Activated CD4-positive, CD25-positive, alpha-beta regulatory T cell treated with anti-CD3 and anti-CD28 coated beads, Interleukin-2, amount 50 U/mL, for 16 hours (primary cell): ENCODE data around the gene CTXN2.

Source experiments
- DNase-seq: peaks from one replicate; pipeline ENCODE4 v3.0.0-alpha.2; 2020; ENCODE audit warnings: low read depth, low spot score

CTXN2 gene

DNA sequence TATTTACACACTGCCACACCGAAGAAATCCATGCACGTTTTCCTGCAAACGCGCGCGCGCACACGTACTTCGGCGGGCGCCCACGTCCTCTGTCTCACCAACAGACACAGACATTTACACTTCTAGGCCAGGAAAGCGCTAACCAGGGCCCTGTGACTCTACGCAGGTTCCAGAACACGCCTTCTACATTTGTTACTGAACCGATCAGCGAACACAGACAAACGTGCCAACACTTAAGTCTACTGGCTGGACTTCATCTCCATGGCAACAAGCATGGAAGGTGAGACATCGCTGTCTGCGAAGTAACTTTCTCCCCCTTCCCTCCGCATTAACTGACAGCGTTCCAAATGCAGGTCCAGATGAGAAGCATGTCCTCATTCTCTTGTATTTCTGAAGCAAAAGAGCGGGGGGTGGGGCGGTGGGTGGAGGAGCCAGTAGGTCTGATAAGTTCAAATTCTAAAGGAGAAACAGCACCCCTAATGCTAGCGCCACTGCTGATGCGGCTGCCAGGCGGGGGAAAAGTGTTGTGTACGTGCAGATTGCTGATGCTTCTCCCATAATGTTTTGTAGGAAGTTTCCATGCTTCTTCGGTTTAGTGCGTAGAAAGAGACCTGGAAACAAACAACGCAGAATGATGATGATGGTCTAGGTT, at the start of gene CTXN2:
TSS of gene CTXN2 (plus strand) at position 92 of the 652 bp plus-strand sequence. CDS start 9,636 bp downstream, outside the sequence.
- DNase-seq: no peak

DNA sequence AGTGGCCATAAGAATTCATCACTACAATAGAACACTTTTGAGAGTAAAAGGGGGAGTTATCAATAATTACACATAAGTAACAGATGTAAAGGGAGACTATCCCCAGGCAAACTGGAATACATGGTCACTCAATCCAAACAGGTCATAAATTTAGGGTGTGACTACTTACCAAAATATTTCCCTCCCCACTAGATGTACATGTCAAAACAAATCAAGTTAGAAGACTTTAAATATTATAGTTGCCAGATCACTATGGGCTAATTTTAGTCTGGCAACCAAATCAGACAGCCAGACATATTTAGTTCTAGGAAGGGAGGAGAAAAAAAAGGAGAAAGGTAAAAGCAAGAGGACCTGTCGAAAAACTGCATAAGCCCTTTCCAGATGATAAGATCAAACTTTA, 47.6 kb upstream of the CTXN2 start:
- DNase-seq: no peak

DNA sequence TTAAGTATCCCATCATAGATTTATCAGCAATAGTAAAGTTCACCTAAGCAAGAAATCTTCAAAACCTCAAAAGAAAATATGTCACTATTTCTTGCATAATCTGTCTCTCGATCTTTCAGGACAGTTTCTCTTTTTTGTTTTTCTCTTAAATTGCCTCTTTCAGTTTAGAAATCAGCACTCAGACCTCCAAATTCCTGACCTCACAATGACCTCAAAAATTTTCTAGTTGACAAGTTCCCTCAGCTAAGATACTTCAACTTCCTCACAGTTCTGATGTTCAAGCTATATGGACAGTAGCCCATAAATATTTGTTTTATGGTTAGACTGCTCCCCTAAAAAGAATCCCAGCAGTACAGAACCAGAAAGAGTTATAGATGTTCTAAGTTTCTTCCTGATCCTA, 46.6 kb upstream of the CTXN2 start:
- DNase-seq: no peak

DNA sequence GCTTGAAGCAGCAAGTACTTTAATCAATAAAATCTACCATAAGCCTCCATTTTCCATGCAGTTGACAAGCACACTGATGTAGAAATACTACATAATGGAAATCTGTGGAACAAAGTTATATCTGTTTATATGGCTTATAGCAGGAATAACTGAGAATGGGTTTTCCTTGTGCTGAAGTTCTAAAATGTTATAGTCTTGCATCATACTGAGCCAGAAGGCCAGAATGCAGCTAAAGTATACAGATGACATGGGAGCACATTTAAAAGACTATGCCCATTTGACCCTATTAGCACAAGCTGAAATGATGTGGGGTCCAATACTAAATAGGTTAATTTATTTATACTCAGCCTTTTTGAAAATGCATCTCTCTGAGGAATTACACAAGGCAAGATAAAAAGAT, 45.5 kb upstream of the CTXN2 start:
- no peak for DNase-seq

DNA sequence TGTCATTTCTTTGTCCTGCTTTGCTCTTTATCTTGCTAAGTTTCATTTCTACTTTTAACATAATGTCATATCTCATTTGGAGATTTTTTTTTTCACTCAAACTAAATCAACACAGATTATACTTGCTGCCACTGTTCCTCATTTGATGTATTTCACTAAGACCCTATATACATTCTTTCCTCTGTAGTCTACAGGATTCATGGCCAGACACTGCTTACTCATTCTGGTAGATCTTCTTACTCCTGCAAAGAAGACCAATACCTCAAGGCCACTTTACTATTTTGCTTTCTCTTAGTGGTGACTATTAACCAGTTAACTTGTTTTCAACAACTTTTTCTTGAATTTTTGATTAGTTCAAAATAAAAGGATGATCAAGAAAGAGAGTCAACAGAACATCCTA, 44.1 kb upstream of the CTXN2 start:
- DNase-seq: no peak

DNA sequence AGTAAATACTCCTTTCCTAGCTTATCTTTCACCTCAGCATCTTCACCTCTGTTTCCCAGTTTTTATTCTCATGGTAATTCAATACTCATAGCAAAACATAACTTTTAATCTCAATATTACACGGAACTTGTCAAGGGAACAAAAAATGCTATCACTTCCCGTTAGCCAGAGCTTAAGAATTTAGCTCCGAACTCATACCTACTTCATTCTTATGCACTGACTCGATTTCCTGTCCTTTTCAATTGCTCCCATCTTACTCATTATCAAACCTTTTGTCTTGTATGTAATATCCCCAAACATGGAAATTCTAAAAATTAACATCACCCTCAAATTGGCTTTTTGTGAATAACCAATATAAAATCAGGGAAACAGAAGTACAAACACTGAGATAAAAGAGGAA, 41.6 kb upstream of the CTXN2 start:
- DNase-seq: no peak

DNA sequence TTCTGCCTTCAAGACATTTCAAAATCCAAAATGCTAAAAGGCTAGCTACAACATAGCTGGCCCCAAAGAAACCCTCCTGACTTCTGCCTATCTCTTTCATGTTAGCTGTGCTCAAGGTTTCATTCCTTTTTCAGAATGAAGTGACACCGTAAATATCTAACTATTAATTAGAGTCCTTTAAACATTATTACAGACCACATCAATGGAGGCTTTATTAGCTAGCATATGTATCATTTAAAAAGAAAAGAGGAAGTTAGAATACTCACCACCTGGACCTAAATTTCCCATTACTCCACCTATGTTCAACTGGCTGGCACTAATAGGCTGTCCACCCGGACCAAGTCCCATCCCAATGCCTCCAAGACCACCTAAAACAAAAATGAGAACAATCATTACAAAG, 37.9 kb upstream of the CTXN2 start:
- DNase-seq: no peak

DNA sequence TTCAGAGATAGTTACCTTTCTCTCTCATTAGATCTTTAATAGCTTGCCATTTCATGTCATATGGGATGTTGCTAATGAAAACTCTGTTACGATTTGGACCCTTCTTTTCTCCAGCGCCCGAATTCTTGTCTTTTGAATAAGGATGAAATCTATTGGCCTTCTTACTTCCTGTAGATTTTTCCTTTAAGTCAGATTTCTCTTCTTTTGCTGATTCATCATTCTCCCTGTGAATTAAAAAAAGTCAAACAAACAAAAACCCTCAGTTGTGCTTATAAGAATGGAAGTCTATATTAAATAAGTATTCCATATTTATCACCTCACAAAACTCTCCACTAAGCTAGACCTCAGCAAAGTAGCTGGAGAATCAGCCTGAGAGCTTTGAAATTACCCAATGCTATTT, 22.8 kb upstream of the CTXN2 start:
- no peak for DNase-seq

DNA sequence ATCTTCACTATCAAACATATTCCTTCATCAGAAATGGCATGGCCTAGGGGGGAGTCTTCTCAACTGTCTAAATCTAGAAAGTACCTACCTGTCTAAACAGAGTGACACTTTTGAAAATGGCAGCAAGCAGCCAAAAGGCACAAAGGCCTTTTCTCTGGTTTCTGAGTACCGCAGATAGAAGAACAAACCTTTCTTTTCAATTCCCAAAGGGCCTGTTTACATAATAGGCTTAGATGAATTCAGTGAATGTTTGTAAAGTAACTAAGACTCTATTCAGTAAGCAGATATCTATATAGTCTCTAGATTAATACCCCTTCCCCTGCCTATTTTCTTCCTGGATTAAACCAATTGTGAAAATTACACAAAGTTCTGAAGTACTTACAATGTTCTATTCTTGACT, 20.5 kb upstream of the CTXN2 start:
- no peak for DNase-seq

DNA sequence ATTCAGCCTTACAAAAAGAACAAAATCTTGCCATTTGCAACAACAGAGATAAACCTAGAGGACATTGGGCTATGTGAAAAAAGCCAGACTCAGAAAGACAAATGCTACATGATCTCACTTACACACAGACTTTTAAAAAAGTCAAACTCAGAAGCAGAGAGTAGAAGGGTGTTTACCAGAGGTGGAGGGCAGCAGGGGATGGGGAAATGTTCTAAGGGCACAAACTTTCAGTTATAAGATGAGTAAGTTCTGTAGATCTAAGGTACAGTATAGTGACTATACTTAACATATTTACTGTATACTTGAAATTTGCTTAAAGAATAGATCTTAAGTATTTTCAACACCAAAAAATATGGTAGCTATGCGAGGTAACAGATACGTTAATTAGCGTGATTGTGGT, 16.3 kb upstream of the CTXN2 start:
- no peak for DNase-seq

DNA sequence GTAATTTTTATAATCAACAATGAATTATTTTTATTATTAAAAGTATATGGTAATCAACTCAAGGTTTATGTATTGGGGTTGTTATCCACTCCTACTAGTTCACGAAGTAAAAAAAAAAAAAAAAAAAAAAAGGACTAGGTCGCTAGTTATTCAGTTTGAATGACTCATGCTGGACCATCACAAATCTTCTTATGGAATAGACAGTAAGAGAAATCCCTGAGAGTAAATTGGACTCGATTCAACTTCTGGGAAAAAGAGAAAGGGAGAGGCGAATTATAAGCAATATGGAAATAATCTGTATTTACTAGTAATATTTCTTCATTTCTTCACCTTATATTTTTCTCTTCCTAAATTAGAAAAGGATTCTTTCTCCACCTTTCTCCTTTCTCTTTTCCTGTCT, 15.4 kb upstream of the CTXN2 start:
- DNase-seq: no peak

DNA sequence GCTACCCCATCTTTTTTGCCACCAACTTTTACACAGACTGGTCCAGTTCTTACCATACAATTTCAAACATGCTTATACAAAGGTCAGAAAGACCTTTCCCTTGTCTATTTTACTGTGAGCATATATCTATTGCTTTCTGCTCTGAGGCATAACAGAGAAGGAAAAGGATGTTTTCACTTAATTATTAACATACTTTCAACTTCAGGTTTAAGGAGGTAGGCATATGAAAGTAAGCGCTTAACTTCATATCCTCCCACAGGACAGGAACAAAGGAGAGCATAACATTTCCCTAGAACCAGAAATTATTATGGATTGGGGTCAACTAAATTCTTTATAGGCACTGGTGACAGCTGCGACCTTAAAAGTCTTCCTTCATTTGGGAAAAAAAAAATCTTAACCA, 14.5 kb upstream of the CTXN2 start:
- DNase-seq: no peak

DNA sequence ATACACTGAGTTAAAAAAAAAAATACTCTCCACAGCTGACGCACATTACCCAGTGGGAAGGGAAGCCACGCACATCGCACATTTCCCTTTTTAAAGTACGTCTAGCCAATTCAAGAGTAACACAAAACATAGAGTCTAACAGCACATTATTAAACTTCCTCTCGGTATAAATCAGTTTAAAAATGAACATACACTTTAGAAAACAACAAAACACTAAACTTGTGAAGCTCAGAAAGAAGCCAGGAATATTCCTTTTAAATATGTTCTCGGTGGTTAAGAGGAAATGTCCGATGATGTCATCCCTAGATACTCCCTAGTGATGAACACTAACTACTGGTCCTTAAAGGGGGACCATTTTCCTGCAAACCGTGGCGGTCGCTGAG, 14.1 kb upstream of the CTXN2 start:
- no peak for DNase-seq

DNA sequence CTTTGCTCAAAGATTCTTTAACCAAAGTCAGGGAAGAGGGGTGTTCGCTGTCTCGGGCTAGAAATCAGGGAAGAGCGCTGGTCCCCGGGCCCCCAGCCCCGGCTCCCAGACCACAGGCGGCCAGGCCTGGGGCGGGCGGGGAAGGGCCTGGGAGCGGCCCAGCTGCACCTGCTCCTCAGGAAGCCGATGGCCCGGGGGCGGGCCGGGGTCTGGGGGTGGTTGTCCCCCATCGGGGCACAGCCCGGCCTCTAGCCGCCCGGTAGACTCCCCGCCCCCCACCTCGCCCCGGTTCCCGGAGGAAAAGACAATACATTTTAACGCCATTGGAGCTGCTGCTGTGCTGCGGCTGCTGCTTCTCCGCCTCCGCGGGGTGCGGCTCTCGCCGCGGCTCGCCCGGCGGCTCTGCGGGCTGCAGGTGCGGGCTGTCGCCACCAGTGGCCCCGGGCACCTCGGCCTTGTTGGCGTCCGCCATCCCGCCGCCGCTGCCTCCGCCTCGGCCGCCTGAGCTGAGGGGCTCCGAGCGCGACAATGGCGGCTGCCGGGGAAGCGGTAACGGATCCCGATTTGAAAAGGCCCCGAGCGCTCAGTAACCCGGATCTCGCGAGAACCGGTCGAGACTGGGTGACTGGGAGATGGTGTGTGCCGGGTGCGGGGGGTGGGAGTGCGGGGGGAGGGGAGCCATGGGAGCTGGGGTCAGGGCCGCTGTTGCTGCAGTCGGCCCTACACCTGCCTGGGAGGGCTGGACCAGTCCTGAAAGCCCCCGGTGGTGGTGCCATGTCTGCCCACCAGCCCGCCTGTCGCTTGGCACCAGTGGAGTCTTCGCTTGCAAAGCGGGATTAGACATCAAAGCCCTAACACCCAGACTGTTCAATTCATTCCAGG, 13.5 kb upstream of the CTXN2 start, which contains the start of gene MYEF2:
TSS of gene MYEF2 (minus strand) at position 530 of the 882 bp plus-strand sequence. CDS start at position 472, 58 bp downstream.
- peak; percentile 33 for DNase-seq

DNA sequence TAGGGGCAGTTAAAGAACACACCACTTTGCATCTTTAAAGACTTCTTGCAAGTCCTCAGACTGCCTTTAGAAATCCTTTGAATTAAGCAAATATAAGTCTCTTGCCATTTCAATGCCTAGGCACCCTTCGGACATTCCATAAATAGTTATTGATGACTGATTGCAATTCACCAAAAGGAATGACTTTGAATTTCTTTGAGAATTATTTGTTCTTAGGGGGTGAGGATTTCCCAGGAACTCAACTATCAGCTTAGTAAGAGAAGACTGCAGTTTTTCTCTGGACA, 12.9 kb upstream of the CTXN2 start:
- DNase-seq: no peak

DNA sequence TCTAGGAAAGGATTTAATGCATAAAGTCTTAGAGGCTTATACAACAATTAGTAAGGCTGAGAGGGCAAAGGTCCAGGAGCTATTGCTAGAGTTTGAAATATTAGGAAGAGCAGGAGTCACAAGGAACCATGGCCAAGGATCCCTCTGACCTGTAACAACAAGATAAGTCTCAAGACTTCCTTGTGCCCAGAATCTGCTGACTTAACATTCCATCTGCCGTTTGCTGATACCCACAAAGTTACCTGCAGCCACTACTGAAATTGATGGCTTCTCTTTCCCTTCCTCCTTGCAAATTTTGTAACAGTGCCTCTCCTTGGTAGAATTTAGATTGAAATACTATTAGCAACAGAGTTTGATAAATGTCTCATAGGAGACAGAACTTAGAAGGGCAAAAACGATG, 8.7 kb upstream of the CTXN2 start:
- DNase-seq: no peak

DNA sequence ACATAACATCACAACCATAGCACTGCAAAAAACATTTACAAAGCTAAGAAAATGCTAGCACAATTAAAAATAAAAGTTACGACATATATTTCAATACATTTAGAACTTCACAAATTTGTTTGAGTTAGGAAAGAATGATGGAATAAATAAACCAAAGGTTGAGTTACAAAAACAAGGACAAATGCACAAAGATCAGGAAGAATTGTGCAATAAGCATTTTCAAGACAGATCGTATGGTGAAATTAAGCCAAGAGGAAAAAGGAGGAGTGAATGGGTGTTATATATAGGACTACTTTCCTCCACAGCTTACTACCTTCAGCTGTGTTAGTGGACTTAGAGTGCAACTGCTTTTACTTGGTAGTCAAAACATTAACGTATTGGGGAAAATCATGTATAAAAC, 5.9 kb upstream of the CTXN2 start:
- DNase-seq: no peak

DNA sequence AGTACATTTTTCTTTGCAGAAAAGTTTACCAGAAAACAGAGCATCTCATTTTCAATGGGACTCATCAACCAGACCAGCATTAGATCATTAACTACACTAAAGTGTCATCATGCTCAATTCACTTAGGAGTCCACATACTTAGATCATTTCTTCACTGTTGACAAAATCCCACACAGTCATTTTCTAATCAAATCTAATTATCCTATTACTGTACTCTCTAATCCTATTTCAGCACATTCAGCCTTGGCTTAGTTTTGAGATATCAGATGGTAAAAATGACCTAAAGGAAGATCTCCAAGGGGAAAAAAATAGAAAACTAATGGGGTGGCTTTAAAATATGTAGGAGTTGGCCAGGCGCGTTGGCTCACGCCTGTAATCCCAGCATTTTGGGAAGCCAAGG, 5.2 kb upstream of the CTXN2 start:
- no peak for DNase-seq

DNA sequence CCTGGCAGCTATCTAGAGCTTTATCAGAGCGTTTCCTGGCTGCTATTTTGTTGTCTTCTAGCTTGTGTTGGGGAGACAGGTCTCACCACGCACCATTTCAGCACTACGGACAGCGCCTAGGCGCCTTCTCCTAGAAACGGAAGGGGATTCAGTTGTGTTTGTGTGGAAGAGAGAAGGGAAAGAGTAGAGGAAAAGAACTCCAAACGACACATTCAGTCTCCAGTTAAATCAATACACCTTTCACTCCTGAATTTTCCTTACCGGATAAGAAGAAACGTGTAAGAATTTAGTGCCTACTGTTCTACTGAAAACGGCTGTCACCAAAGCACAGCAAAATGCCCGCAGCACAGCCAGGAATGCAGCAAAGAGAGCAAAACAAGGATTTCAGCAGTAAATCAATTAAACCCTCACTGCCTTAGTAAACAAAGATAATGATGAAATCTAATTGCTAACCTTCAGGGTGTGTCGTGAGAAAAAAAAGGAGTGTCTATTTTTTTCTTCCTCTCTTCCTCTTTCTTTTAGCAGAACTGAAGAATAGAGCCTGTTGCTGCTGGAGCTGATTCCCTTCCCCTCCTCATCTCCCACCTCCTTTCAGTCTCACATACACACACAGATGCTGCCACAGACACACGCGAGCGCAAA, 412 bp upstream of the CTXN2 start:
- DNase-seq: no peak

DNA sequence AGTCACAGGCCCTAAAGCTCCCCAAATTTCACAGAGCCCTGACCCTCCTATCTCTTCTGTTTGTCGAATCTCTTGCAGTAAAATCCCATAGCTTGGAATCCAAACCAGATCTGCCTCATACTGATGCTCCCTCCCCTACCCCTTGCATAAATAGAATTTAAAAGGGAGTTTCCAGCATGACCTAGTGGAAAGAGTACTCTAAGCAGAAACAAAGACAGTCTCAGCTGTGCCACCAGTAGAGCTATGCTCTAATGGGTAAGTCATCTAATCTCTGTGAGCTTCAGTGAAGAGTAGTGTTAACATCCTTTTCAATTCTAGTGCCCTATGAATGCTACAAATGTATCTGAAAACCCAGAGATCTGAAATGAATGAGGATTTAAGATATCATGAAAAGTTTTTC, 10.6 kb downstream of the CTXN2 start:
- no peak for DNase-seq

DNA sequence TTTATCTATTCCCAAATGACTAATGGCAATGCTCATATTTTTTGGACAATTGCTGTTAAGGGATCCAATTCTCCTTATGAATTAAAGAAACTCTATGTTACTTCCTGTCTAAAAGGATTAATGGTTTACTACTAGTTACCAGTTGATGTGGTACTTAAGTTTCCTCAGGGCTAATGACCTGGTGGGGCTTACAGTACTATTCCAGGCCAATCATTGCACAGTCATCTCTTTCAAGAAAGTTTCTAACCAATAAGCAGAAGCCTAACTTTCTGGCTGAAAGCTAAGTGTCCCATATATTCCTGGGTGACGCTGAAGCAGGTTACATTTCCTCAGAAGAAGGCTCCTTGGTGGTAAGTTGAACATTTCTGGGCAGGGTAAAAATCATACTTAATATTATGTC, 14.5 kb downstream of the CTXN2 start, which contains the start of gene SLC12A1:
TSS of gene SLC12A1 (plus strand) at position 322 of the 400 bp plus-strand sequence. CDS start 1,418 bp downstream, outside the sequence.
- no peak for DNase-seq

DNA sequence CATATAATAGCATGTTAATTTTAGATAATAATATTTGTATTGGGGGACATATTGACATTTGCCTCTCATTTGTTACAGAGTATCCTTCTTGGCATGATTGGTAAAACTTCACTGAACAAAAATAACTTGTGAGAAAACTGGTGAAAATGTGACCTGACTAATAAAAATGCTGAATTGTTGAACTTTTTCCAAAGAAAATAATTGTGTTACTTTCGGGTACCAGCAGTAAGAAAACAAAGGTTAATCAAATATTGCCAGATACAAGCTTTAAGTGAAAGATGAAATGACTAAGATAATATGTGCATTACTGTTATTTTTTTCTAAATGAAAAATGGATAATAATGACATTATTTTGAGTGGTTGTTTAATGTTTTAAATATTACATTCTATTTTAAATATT, 29.8 kb downstream of the CTXN2 start:
- DNase-seq: no peak

DNA sequence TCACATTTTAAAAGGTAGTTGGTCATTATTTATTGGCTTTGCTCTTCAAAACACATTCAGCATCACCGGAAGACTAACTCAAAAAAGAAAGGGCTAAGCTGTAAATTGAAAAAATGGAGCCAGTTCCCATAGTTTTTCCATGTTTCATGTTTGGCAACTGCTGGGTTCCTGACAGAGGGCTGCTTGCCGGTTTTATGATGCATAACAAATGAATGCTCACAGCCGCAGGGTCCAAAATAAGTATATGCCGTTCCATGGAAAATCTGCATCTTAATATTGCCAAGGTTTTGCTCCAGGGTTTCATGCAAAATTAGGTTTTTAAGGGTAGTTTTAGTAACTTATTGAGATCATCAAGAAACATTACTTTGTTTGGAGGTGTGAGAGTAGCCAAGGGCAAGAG, 30.4 kb downstream of the CTXN2 start:
- no peak for DNase-seq
